Lung (tissue), 12 donors: Measurements from ENCODE around the gene ZXDA. TPM values are rescaled to one million over a fixed set of nuclear protein-coding genes. Genes with fewer than 3 reads are reported as not detected.
"Not testable (repeated sequence)": the region's sequence is repeated elsewhere in the genome, so short reads cannot be mapped to it uniquely, and the experiment has no call there.

Experiments
- ATAC-seq: fragments of 200-7000 bp; cut with Tn5 transposase; one replicate; pipeline ENCODE4 v1.9.1; 2020; ENCODE audit warnings: moderate number of reproducible peaks; ENCODE audit not compliant: insufficient read depth, low FRiP score
- DNase-seq, 3 donors: peaks; one replicate each; pipeline ENCODE4 v3.0.0-alpha.2; 2013 to 2017
- H3K27ac ChIP-seq, 2 donors: one replicate each; pipeline ENCODE4 v1.5.1; 2013; ENCODE audit warnings: mild to moderate bottlenecking in 2 of 2, moderate library complexity in 2 of 2, control low read depth in 1 of 2, inconsistent platforms in 1 of 2, low read depth in 1 of 2, low read length in 1 of 2
- H3K27me3 ChIP-seq, 3 donors: one replicate each; pipeline ENCODE4 v1.5.1; 2013; ENCODE audit warnings: low read length in 2 of 3; ENCODE audit not compliant: control insufficient read depth in 3 of 3, insufficient read depth in 3 of 3
- H3K36me3 ChIP-seq, 4 donors: one replicate each; pipeline ENCODE4 v1.5.1; 2013; ENCODE audit warnings: low read length in 4 of 4, mild to moderate bottlenecking in 1 of 4, moderate library complexity in 1 of 4; ENCODE audit not compliant: control insufficient read depth in 4 of 4, insufficient read depth in 4 of 4
- H3K4me1 ChIP-seq, 5 donors: one replicate each; pipeline ENCODE4 v1.5.1; 2013; ENCODE audit warnings: low read length in 5 of 5, mild to moderate bottlenecking in 2 of 5, moderate library complexity in 1 of 5; ENCODE audit not compliant: control insufficient read depth in 5 of 5, insufficient read depth in 5 of 5
- H3K4me3 ChIP-seq: one replicate; pipeline ENCODE4 v1.5.1; 2013; ENCODE audit warnings: mild to moderate bottlenecking, control low read depth, moderate library complexity
- H3K9ac ChIP-seq, 2 donors: one replicate each; pipeline ENCODE4 v1.5.1; 2013; ENCODE audit warnings: low read length in 2 of 2, control low read depth in 1 of 2; ENCODE audit not compliant: insufficient read depth in 1 of 2
- H3K9me3 ChIP-seq, 4 donors: one replicate each; pipeline ENCODE4 v1.5.1; 2013; ENCODE audit warnings: low read length in 3 of 4, mild to moderate bottlenecking in 1 of 4, moderate library complexity in 1 of 4; ENCODE audit not compliant: control insufficient read depth in 4 of 4, insufficient read depth in 3 of 4
- CTCF ChIP-seq: IDR thresholded peaks from 2 replicates; pipeline ENCODE4 v1.5.1; 2012; ENCODE audit warnings: mild to moderate bottlenecking; ENCODE audit errors: control extremely low read depth, extremely low read depth
- WGBS, 2 donors: extraction: QIAGEN DNeasy Blood & Tissue Kit; methylation state at CpG; one replicate each; pipeline ENCODE4 v1.1.7; 2013; 5-methylcytosine and 5-hydroxymethylcytosine counted together
- polyA plus RNA-seq, 2 donors: library from polyadenylated mRNA; stranded (reverse); fragments of 200-250 nt; gene quantifications; one replicate each; pipeline ENCODE4 v1.2.1, GENCODE V29; 2013
- total RNA-seq, 2 donors: library from RNA; depleted of rRNA in 1 of 2; stranded (reverse); fragments of >200 nt in 1 of 2; gene quantifications; one replicate each; pipeline ENCODE4 v1.2.1, GENCODE V29; 2014 to 2021
- donor health status: control.
- donor health status: control.
- donor health status: Bipolar disorder and iron deficiency.
- donor health status: healthy.
- donor health status: DM: yes; HTN: yes; CAD: no.

The ZXDA gene
- total and polyA plus RNA-seq, 4 donors: 0.47 to 10.2 (median 3.5) TPM

DNA sequence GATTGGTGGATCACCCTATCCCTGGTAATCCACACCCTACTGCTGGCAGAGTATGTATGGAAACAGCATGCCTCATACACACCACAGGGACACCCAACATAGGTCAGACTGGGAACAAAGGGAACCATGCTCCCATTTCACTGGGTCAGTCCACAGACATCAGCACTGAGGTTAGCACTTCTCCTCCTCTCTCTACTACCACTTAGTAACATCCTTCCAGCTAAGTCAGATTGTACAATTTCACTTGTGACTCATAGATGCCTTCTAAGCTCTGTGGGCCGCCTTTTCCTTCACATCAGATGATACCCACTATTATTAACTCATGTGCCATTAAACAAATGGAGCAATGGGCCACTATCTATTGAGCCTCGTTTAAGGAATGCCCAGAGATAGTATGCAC, 15.5 kb upstream of the ZXDA start:
- Histone ChIP-seq H3K27ac (no peak overlapping the region), H3K4me3 (no peak overlapping the region), H3K36me3 (no peaks in the 10 kb centered on the region), H3K4me1 (no peaks in the 10 kb centered on the region), H3K27me3 (no peaks in the 10 kb centered on the region), H3K9ac (no peak overlapping the region), H3K9me3 (peaks cover 0 to 4% (median 0%) of the 10 kb centered on the region in 4 donors)
- ATAC-seq (no peak), DNase-seq (no peak)
- no peak for TF ChIP-seq CTCF
- WGBS, 2 donors: 49 to 78% methylated on average over 2 of the region's 2 CpGs

- Histone ChIP-seq H3K4me1 (peaks cover 0 to 2% (median 0%) of the 10 kb centered on the region in 5 donors), H3K9ac (no peak overlapping the region), H3K4me3 (no peak overlapping the region), H3K27ac (no peak overlapping the region), H3K36me3 (no peaks in the 10 kb centered on the region), H3K9me3 (peaks cover 0 to 4% (median 0%) of the 10 kb centered on the region in 4 donors), H3K27me3 (no peaks in the 10 kb centered on the region)
- no peak for TF ChIP-seq CTCF
- ATAC-seq: no peak
- 42 to 63% methylated on average over 14 to 19 of the region's 19 CpGs for WGBS, 2 donors
- peak; percentile 26 to 48 (median 42) for DNase-seq
These were observed 8.6 kb upstream of the ZXDA start for GRCh38 chrX:57918750-57919436.

DNA sequence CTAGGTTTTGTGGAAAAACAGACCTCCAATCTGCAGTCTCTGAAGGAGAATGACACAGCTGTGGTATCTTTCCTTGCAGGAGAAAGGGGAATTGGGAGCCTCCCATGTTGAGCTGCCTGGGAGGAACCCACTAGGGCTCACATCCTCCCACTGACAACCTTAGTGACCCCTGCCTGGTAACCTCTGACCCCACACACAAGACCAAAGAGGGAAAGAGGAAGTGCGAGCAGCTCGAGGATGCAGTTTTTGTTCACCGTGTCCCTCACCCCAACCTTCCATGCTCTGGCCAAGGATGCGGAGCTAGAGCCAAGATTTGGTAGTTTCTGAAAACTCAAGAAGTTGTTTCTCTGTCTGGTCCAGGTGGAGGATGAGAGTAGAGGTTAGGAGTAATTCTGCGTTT, 5.4 kb upstream of the ZXDA start:
- H3K4me3 ChIP-seq: no peak overlapping the region
- no peaks in the 10 kb centered on the region for H3K9me3 ChIP-seq
- ATAC-seq (no peak), DNase-seq (no peak)
- peaks cover 0 to 2% (median 0%) of the 10 kb centered on the region in 5 donors for H3K4me1 ChIP-seq
- TF ChIP-seq CTCF: no peak
- no peaks in the 10 kb centered on the region for H3K36me3 ChIP-seq
- H3K27ac ChIP-seq: no peak overlapping the region
- H3K9ac ChIP-seq: no peak overlapping the region
- H3K27me3 ChIP-seq: no peaks in the 10 kb centered on the region
- 67 to 75% methylated on average over 5 of the region's 5 CpGs for WGBS, 2 donors

- H3K9ac ChIP-seq, H3K27me3 ChIP-seq, H3K9me3 ChIP-seq, H3K36me3 ChIP-seq, H3K4me1 ChIP-seq: not testable (repeated sequence)
- peak overlapping the region; percentile 90 to 96 for H3K27ac ChIP-seq
- peak overlapping the region; percentile 32 for H3K4me3 ChIP-seq
- DNase-seq (peak in 2 of 3 donors; percentile 21 to 59), ATAC-seq (peak; percentile 84)
- WGBS, 2 donors: 9 to 31% methylated on average over 7 to 71 of the region's 72 CpGs
These were observed 517 bp downstream of the ZXDA start for GRCh38 chrX:57909595-57910286.

DNA sequence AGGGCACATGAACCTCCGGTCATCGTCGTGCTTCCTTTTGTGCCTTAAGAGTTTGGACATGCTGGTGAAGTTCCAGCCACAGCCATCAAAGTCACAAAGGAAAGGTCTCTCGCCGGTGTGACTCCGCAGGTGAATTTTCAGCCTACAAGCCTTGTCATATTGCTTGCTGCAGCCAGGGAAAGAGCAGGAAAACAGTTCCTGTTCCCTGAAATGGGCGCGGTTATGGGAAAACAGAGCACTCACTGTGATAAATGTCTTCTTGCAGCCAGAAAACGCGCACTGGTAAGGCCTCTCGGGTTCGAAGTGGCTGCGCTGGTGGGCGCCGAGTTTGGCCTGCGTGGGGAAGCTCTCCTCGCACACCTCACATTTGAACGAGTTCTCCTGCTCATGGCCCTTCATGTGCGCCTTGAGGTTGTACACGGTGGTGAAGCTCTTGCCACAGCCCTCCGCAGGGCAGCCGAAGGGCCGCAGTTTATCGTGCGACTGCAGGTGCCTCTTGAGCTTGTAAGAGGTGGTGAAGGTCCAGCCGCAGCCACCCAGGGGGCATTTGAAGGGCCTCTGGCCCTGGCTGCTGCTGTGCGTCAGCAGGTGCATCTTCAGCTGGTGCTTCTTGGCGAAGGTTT, 1.2 kb downstream of the ZXDA start:
- 73 to 82% methylated on average over 25 to 28 of the region's 28 CpGs for WGBS, 2 donors
- not testable (repeated sequence) for H3K4me1 ChIP-seq, H3K9ac ChIP-seq, H3K27me3 ChIP-seq, H3K36me3 ChIP-seq, H3K4me3 ChIP-seq, DNase-seq, ATAC-seq, H3K9me3 ChIP-seq
- peak overlapping the region; percentile 81 to 96 for H3K27ac ChIP-seq
